ENCODE results near the gene SGPP2. TPM values are rescaled to one million over a fixed set of nuclear protein-coding genes. Genes with fewer than 3 reads are reported as not detected.

SGPP2 gene
- total and polyA plus RNA-seq, 2 of the 4 experiments (the other 2 are of a cell fraction): not detected

- ATAC-seq (ENCODE audit: low read depth) (no peak), DNase-seq (no peak)
- Histone ChIP-seq H2AK9ac (replicated peaks; ENCODE audit: low read depth, low read length, poor library complexity) (no peak overlapping the region), H2AFZ (replicated peaks; ENCODE audit: low read length, poor library complexity) (no peak overlapping the region), H2BK120ac (ENCODE audit: low read depth, low read length) (no peak overlapping the region), H2BK20ac (ENCODE audit: low read depth, low read length) (no peak overlapping the region), H2BK5ac (ENCODE audit: low read depth, low read length, poor library complexity, severe bottlenecking) (no peak overlapping the region), H3K56ac (ENCODE audit: extremely low read depth, insufficient read depth, low read length) (no peak overlapping the region), H3K18ac (ENCODE audit: low read depth, low read length) (no peak overlapping the region), H3K14ac (replicated peaks; ENCODE audit: low read depth, low read length) (no peak overlapping the region), H4K20me1 (ENCODE audit: insufficient read depth, low read length) (no peaks in the 10 kb centered on the region), H3K27ac (ENCODE audit: insufficient read depth, low read length) (no peak overlapping the region), H3K4me2 (ENCODE audit: low read depth, low read length) (no peak overlapping the region), H3K79me1 (ENCODE audit: low read depth in 1 of 2, low read length in 2 of 2) (peaks cover 0 to 8% of the 10 kb centered on the region in 2 experiments; a peak in 2 of 4 replicates), H3K9me3 (ENCODE audit: control insufficient read depth, insufficient read depth, low read length) (no peaks in the 10 kb centered on the region), H3K9ac (ENCODE audit: low read depth, low read length) (no peak overlapping the region), H2AK5ac (ENCODE audit: low read depth, low read length) (no peak overlapping the region), H3K4ac (ENCODE audit: low read depth, low read length) (no peak overlapping the region), H4K8ac (ENCODE audit: low read depth in 2 of 2, low read length in 2 of 2) (no peak overlapping the region), H3K36me3 (ENCODE audit: control insufficient read depth, insufficient read depth, low read length) (peaks cover 11% of the 10 kb centered on the region), H3K4me1 (ENCODE audit: control insufficient read depth, insufficient read depth, low read length) (no peaks in the 10 kb centered on the region), H3K23ac (ENCODE audit: low read depth, low read length) (no peak overlapping the region), H2BK15ac (ENCODE audit: low read depth, low read length) (no peak overlapping the region), H4K5ac (ENCODE audit: low read depth, low read length) (no peak overlapping the region), H4K91ac (ENCODE audit: insufficient read depth, low read depth, low read length) (no peak overlapping the region), H3K27me3 (ENCODE audit: control insufficient read depth, insufficient read depth, low read length) (no peaks in the 10 kb centered on the region), H3K4me3 (ENCODE audit: insufficient read depth, low read depth, low read length) (no peak overlapping the region), H3K9me1 (ENCODE audit: insufficient read depth, low read length) (no peaks in the 10 kb centered on the region)
- BruUV-seq (replicated peaks): no TSS peak
- TF ChIP-seq ELK1 (IDR thresholded peaks at IDR 0.05; ENCODE audit: borderline replicate concordance, low read depth, low read length): no peak
- TF ChIP-seq MXI1 (IDR thresholded peaks at IDR 0.05; ENCODE audit: borderline replicate concordance, low read depth, low read length): no peak
- TF ChIP-seq BHLHE40 (IDR thresholded peaks at IDR 0.05; ENCODE audit: low read depth, low read length): no peak
- TF ChIP-seq CTCF (conservative IDR thresholded peaks at IDR 0.05; ENCODE audit: low read depth, low read length): no peak
- no peak for TF ChIP-seq CEBPB (IDR thresholded peaks at IDR 0.05; ENCODE audit: low read depth, low read length)
- TF ChIP-seq FOS (IDR thresholded peaks at IDR 0.05; ENCODE audit: low read depth, low read length): no peak
- in situ Hi-C loops (cut with MboI; ENCODE audit: low sequenced_read_pairs): loop anchor here (25.0 kb wide), 1 partner anchor 536 kb away; no protein-coding TSS in a partner anchor
- dilution Hi-C loops (cut with HindIII; ENCODE audit: low sequenced_read_pairs, unreplicated experiment): no loop called here
- intact Hi-C loops (cut with micrococcal nuclease): no loop called here
- POLR2A ChIA-PET (ENCODE audit: unreplicated experiment): no interaction called here
- WGBS, 2 experiments (ENCODE audit: extremely low coverage in 2 of 2, insufficient read length in 1 of 2): no CpG with 5 or more reads among the region's 4 CpGs
- CTCF ChIA-PET: interaction anchor here (0.9 kb wide), 1 partner anchor 25 kb away, joined by 3 read pairs; no protein-coding TSS in a partner anchor
Measured at GRCh38 chr2:222598611-222599010, 174.3 kb downstream of the SGPP2 start.

Measured in IMR-90 (cell line).